K562 (cell line): Measurements from ENCODE around the gene RUFY2. TPM values are rescaled to one million over a fixed set of nuclear protein-coding genes. Genes with fewer than 3 reads are reported as not detected.

ENCODE experiments used
- ARID3B ChIP-seq: fragments of 250-450 bp; sonication (Bioruptor Pico); IDR thresholded peaks from 2 replicates; pipeline ENCODE4 v1.4.0; 2020; ENCODE audit warnings: borderline replicate concordance
- CC2D1A ChIP-seq: fragments of 450-650 bp; IDR thresholded peaks from 2 replicates; pipeline ENCODE4 v1.6.1; 2017; ENCODE audit warnings: mild to moderate bottlenecking
- CUX1 ChIP-seq: fragments of 200-800 bp; sonication (Bioruptor generic); IDR thresholded peaks from 2 replicates; pipeline ENCODE4 v1.6.1; 2016; ENCODE audit warnings: missing genetic modification characterization, missing compliant biosample characterization
- ELF4 ChIP-seq: fragments of 450-650 bp; formaldehyde crosslinking; IDR thresholded peaks from 2 replicates; pipeline ENCODE4 v1.4.0; 2022; ENCODE audit warnings: missing genetic modification characterization
- ETV6 ChIP-seq, 3 experiments: fragments of 150-350 bp in 1 of 3; sonication (generic) in 1 of 3; formaldehyde crosslinking in 1 of 3; IDR thresholded peaks; 2 replicates each; pipeline versions ENCODE4 v1.6.1 to v1.8.0; 2014 to 2022; ENCODE audit warnings: borderline replicate concordance in 2 of 3, low read depth in 2 of 3, antibody characterized with exemption in 1 of 3, low read length in 1 of 3, mild to moderate bottlenecking in 1 of 3, missing genetic modification reagents in 1 of 3
- HMGN3 ChIP-seq: IDR thresholded peaks from 2 replicates; pipeline ENCODE4 v1.6.1; 2011; ENCODE audit warnings: borderline replicate concordance, low read depth, mild to moderate bottlenecking, mixed read lengths, low read length; ENCODE audit not compliant: insufficient read length; ENCODE audit errors: extremely low read depth
- JUND ChIP-seq, 2 experiments: IDR thresholded peaks; 2 replicates in 1 of 2; 3 replicates in 1 of 2; pipeline ENCODE4 v1.6.1; 2011; ENCODE audit warnings: borderline replicate concordance in 2 of 2, low read depth in 2 of 2, low read length in 2 of 2, improper control_type of control experiment in 1 of 2, missing biosample characterization in 1 of 2, missing genetic modification characterization in 1 of 2, missing genetic modification reagents in 1 of 2
- MAZ ChIP-seq, 2 experiments: fragments of 450-650 bp in 1 of 2; sonication (generic) in 1 of 2; formaldehyde crosslinking; IDR thresholded peaks in 1 of 2; conservative IDR thresholded peaks in 1 of 2; 2 replicates each; pipeline versions ENCODE4 v1.4.0 to v1.5.0; 2020; ENCODE audit warnings: mild to moderate bottlenecking in 1 of 2, missing genetic modification reagents in 1 of 2
- PBX2 ChIP-seq, 2 experiments: IDR thresholded peaks in 1 of 2; conservative IDR thresholded peaks in 1 of 2; 2 replicates each; pipeline ENCODE4 v1.6.1; 2016; ENCODE audit warnings: low read depth in 2 of 2, mild to moderate bottlenecking in 1 of 2, missing compliant biosample characterization in 1 of 2, missing genetic modification characterization in 1 of 2, moderate library complexity in 1 of 2
- TAL1 ChIP-seq: fragments of 450-650 bp; IDR thresholded peaks from 2 replicates; pipeline ENCODE4 v1.6.1; 2016; ENCODE audit warnings: mild to moderate bottlenecking
- TEAD1 ChIP-seq, 2 experiments: fragments of 450-650 bp in 1 of 2; sonication (generic) in 1 of 2; formaldehyde crosslinking; IDR thresholded peaks; 2 replicates each; pipeline versions ENCODE4 v1.4.0 to v1.8.0; 2020 to 2022; ENCODE audit warnings: mild to moderate bottlenecking in 2 of 2, missing genetic modification reagents in 1 of 2
- TOE1 ChIP-seq, 2 experiments: fragments of 450-650 bp in 1 of 2; sonication (generic) in 1 of 2; formaldehyde crosslinking in 1 of 2; IDR thresholded peaks; 2 replicates each; pipeline versions ENCODE4 v1.7.1 to v1.8.0; 2016 to 2022; ENCODE audit warnings: borderline replicate concordance in 2 of 2, mild to moderate bottlenecking in 2 of 2, antibody characterized with exemption in 1 of 2, inconsistent platforms in 1 of 2, low read depth in 1 of 2, missing genetic modification reagents in 1 of 2, moderate library complexity in 1 of 2
- XRCC5 ChIP-seq: fragments of 200-400 bp; formaldehyde crosslinking; IDR thresholded peaks from 2 replicates; pipeline ENCODE4 v1.6.1; 2017; ENCODE audit warnings: low read depth, mild to moderate bottlenecking, low read length
- polyA plus RNA-seq, 8 experiments: library from polyadenylated mRNA; depleted of rRNA in 4 of 8; stranded (reverse) in 5 of 8; unstranded in 3 of 8; fragments of >200 nt; fragmentation: Nextera tagmentation in 2 of 8; fragmentation: Illumina TruSeq in 1 of 8; extraction: Ambion mirVana in 2 of 8; extraction: Trizol in 1 of 8; gene quantifications; 2 replicates each; pipeline versions ENCODE4 v1.2.1 to v1.2.3, GENCODE V29; 2011 to 2014; ENCODE audit warnings: inconsistent platforms in 1 of 8, missing spikeins in 1 of 8
- total RNA-seq, 7 experiments: library from RNA; depleted of rRNA in 6 of 7; stranded (reverse); fragments of >200 nt in 6 of 7; fragmentation: Illumina TruSeq in 2 of 7; extraction: Trizol in 2 of 7; gene quantifications; 2 replicates each; pipeline versions ENCODE4 v1.2.1 to v1.2.3, GENCODE V29; 2011 to 2021; ENCODE audit warnings: low replicate concordance in 1 of 7

RUFY2 gene
- total and polyA plus RNA-seq, 9 of the 15 experiments (the other 6 are each of a cell fraction or from before 2014, with no cell fraction given) = 3.7 to 20.1 (median 12.6) TPM

GRCh38 chr10:68332259-68333057 is 74.6 kb downstream of the RUFY2 start, which contains the start of gene PBLD (continued):
- TF ChIP-seq CUX1 (CRISPR knock-in tag) = no peak
- TF ChIP-seq PBX2 (CRISPR knock-in tag; IDR thresholded peaks at IDR 0.05; ENCODE audit: low read depth) = no peak
- 0 out of 2 replicates have a peak, but pooled peaks have one; percentile 6 for TF ChIP-seq PBX2 (tag; conservative IDR thresholded peaks at IDR 0.05; ENCODE audit: low read depth)
- TF ChIP-seq TOE1 (IDR thresholded peaks at IDR 0.05; ENCODE audit: borderline replicate concordance) = peak; percentile 75; the same call in 1 of the 2 replicates
- 0 out of 2 replicates have a peak, but pooled peaks have one; percentile 56 for TF ChIP-seq TOE1 (CRISPR knock-in tag; IDR thresholded peaks at IDR 0.05; ENCODE audit: borderline replicate concordance, low read depth)
- peak; percentile 58 for TF ChIP-seq HMGN3
- TF ChIP-seq ETV6 (IDR thresholded peaks at IDR 0.05; ENCODE audit: borderline replicate concordance in 1 of 2, low read depth in 2 of 2, low read length in 1 of 2) = no peak
- 0 out of 2 replicates have a peak, but pooled peaks have one; percentile 20 for TF ChIP-seq ETV6 (CRISPR knock-in tag; IDR thresholded peaks at IDR 0.05; ENCODE audit: borderline replicate concordance)
- peak in 1 of 2 experiments; percentile 79 for TF ChIP-seq TEAD1 (CRISPR knock-in tag; IDR thresholded peaks at IDR 0.05)
- TF ChIP-seq ELF4 (CRISPR knock-in tag) = peak; percentile 87
- TF ChIP-seq TAL1 = 0 out of 2 replicates have a peak, but pooled peaks have one; percentile 27
- TF ChIP-seq ARID3B = 0 out of 2 replicates have a peak, but pooled peaks have one; percentile 71
- peak; percentile 77 for TF ChIP-seq CC2D1A
- peak; percentile 60 for TF ChIP-seq JUND (IDR thresholded peaks at IDR 0.05; ENCODE audit: borderline replicate concordance, low read depth, low read length)
- TF ChIP-seq JUND (tag; IDR thresholded peaks at IDR 0.05; ENCODE audit: borderline replicate concordance, low read depth, low read length) = peak; percentile 31; the same call in 1 of the 3 replicates
- TF ChIP-seq XRCC5 = peak; percentile 80
- TF ChIP-seq MAZ (CRISPR knock-in tag; conservative IDR thresholded peaks at IDR 0.05 in 1 of 2, IDR thresholded peaks at IDR 0.05 in 1 of 2) = peak; percentile 72 to 88; a peak in 3 of 4 replicates
